Non-pigmented ciliary epithelial cell (primary cell): ENCODE results near the gene ULK2.

ENCODE experiments used
- DNase-seq: peaks from one replicate; pipeline ENCODE4 v3.0.0-alpha.2; 2010; ENCODE audit warnings: low read depth

ULK2 gene

GRCh38 chr17:19747159-19747719 lies 120.5 kb downstream of the ULK2 start:
- DNase-seq = no peak

- DNase-seq = no peak
Observed at GRCh38 chr17:19746517-19746916, 121.2 kb downstream of the ULK2 start.

GRCh38 chr17:19744922-19745757 lies 122.6 kb downstream of the ULK2 start:
- no peak for DNase-seq

- no peak for DNase-seq
Observed at GRCh38 chr17:19744492-19744891, 123.2 kb downstream of the ULK2 start.

GRCh38 chr17:19743101-19744100 lies 124.3 kb downstream of the ULK2 start:
- DNase-seq = no peak

GRCh38 chr17:19742495-19742894 lies 125.2 kb downstream of the ULK2 start:
- no peak for DNase-seq

GRCh38 chr17:19741832-19742457 lies 125.8 kb downstream of the ULK2 start:
- DNase-seq = no peak

GRCh38 chr17:19740933-19741332 lies 126.8 kb downstream of the ULK2 start:
- DNase-seq = no peak

GRCh38 chr17:19739241-19740201 lies 128.2 kb downstream of the ULK2 start:
- DNase-seq = no peak

GRCh38 chr17:19738757-19739156 lies 129.0 kb downstream of the ULK2 start:
- no peak for DNase-seq

GRCh38 chr17:19738073-19738449 lies 129.7 kb downstream of the ULK2 start:
- DNase-seq = no peak

GRCh38 chr17:19737305-19738072 lies 130.2 kb downstream of the ULK2 start:
- no peak for DNase-seq

- no peak for DNase-seq
Observed at GRCh38 chr17:19736071-19736470, 131.7 kb downstream of the ULK2 start.

GRCh38 chr17:19733953-19734526 lies 133.7 kb downstream of the ULK2 start:
- DNase-seq = no peak

GRCh38 chr17:19731626-19732025 lies 136.1 kb downstream of the ULK2 start:
- no peak for DNase-seq

GRCh38 chr17:19730843-19731242 lies 136.9 kb downstream of the ULK2 start:
- no peak for DNase-seq

- DNase-seq = no peak
Observed at GRCh38 chr17:19729900-19730299, 137.8 kb downstream of the ULK2 start.

GRCh38 chr17:19728084-19728495 lies 139.6 kb downstream of the ULK2 start:
- DNase-seq = no peak

GRCh38 chr17:19727501-19728078 lies 140.1 kb downstream of the ULK2 start:
- peak; percentile 17 for DNase-seq
